OCI-LY1 (cell line): ENCODE data around the gene GNAZ.

Source experiments
- H2AFZ ChIP-seq: fragments of 200-600 bp; sonication (generic), shearing (Covaris generic); 2 replicates; pipeline ENCODE4 v1.6.0; 2014; ENCODE audit warnings: antibody characterized with exemption, mild to moderate bottlenecking, low read length
- H3F3A ChIP-seq: fragments of 200-600 bp; sonication (generic), shearing (Covaris generic); 2 replicates; pipeline ENCODE4 v1.6.0; 2014; ENCODE audit warnings: mild to moderate bottlenecking, antibody characterized with exemption, low read length, moderate library complexity; ENCODE audit not compliant: insufficient read depth
- H3K27ac ChIP-seq: fragments of 200-600 bp; sonication (generic); 2 replicates; pipeline ENCODE4 v1.5.1; 2014; ENCODE audit warnings: low read length, mixed run types, mild to moderate bottlenecking, low read depth; ENCODE audit not compliant: poor library complexity, severe bottlenecking
- H3K27me3 ChIP-seq: fragments of 200-600 bp; sonication (generic); 2 replicates; pipeline ENCODE4 v1.6.0; 2014; ENCODE audit warnings: antibody characterized with exemption, mild to moderate bottlenecking, low read length, moderate library complexity; ENCODE audit not compliant: insufficient read depth
- H3K36me3 ChIP-seq: fragments of 200-600 bp; sonication (generic); 2 replicates; pipeline ENCODE4 v1.6.1; 2014; ENCODE audit warnings: mild to moderate bottlenecking, antibody characterized with exemption, low read length, moderate library complexity, mixed read lengths; ENCODE audit not compliant: insufficient read depth
- H3K4me1 ChIP-seq: fragments of 200-600 bp; sonication (generic); 2 replicates; pipeline ENCODE4 v1.5.1; 2014; ENCODE audit warnings: mild to moderate bottlenecking, low read length, moderate library complexity; ENCODE audit not compliant: insufficient read depth, severe bottlenecking
- H3K4me2 ChIP-seq: fragments of 200-600 bp; sonication (generic), shearing (Covaris generic); 2 replicates; pipeline ENCODE4 v1.6.1; 2014; ENCODE audit warnings: low read length
- H3K4me3 ChIP-seq: fragments of 200-600 bp; sonication (generic); 2 replicates; pipeline ENCODE4 v1.5.1; 2014; ENCODE audit warnings: low read length, low read depth, mild to moderate bottlenecking, mixed read lengths; ENCODE audit not compliant: poor library complexity, severe bottlenecking
- H3K79me2 ChIP-seq: fragments of 200-600 bp; shearing (Covaris generic); 2 replicates; pipeline ENCODE4 v1.6.1; 2016; ENCODE audit warnings: mixed run types, low read length, mixed read lengths; ENCODE audit not compliant: insufficient read depth
- H3K9ac ChIP-seq: fragments of 200-600 bp; sonication (generic), shearing (Covaris generic); 2 replicates; pipeline ENCODE4 v1.6.1; 2014; ENCODE audit warnings: mild to moderate bottlenecking, low read length, mixed read lengths
- H3K9me2 ChIP-seq: fragments of 200-600 bp; sonication (generic), shearing (Covaris generic); 2 replicates; pipeline ENCODE4 v1.6.1; 2014; ENCODE audit warnings: low read depth, mild to moderate bottlenecking, low read length, mixed read lengths
- H3K9me3 ChIP-seq: fragments of 200-600 bp; shearing (Covaris generic); 2 replicates; pipeline ENCODE4 v1.6.1; 2014; ENCODE audit warnings: low read length, mixed read lengths
- H4K20me1 ChIP-seq: fragments of 200-600 bp; sonication (generic), shearing (Covaris generic); 2 replicates; pipeline ENCODE4 v1.6.0; 2016; ENCODE audit warnings: mild to moderate bottlenecking, low read length; ENCODE audit not compliant: insufficient read depth
- EZH2 ChIP-seq: fragments of 200-600 bp; sonication (generic), shearing (Covaris generic); IDR thresholded peaks from 2 replicates; pipeline ENCODE4 v1.8.0; 2017; ENCODE audit warnings: borderline replicate concordance, mixed run types, mild to moderate bottlenecking, antibody characterized with exemption, low read length, moderate library complexity, mixed read lengths
- TF ChIP-seq, protein P1 (sequence below): fragments of 200-600 bp; sonication (generic), shearing (Covaris generic); IDR thresholded peaks from 2 replicates; pipeline ENCODE4 v1.5.1; 2017; ENCODE audit warnings: mild to moderate bottlenecking, antibody characterized with exemption, low read length, moderate library complexity, mixed read lengths

The GNAZ gene

DNA sequence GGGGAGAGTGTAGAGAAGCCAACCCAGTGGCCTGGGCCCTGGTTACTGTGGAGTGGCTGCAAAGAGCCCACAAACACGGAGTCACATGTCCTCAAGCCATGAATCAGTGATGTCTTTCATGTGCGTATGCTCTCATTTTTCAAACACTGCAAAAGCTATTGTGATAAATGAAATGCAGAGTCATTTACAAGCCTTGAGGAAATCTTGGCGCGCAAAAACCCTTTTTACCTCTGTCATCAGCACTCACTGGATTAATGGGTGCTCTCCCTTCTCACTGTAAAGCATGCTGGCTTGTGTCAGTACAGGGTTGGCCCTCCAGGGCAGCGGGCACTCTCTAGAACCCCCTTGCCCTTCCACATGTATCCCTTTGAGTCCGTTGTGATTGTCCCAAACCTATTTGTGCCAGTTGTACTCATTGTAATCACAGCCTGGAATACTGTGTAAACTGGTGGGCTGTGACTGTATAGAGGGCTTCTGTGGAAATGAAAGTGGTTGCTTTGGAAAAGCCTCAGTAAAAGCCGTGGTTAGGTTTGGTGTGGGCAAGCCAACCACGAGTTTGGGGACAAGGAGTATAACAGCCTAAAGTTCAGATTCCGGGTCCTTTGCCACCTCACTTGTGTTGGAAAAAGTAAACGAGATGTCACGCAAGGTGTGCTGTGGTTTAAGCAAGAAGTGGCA is 10.4 kb downstream of the GNAZ start:
- no peaks in the 10 kb centered on the region for H3K79me2 ChIP-seq
- H2AFZ ChIP-seq: no peak overlapping the region
- no peaks in the 10 kb centered on the region for H3F3A ChIP-seq
- no peaks in the 10 kb centered on the region for H3K9me2 ChIP-seq
- no peak overlapping the region for H3K4me3 ChIP-seq
- H3K27me3 ChIP-seq: peaks cover 11% of the 10 kb centered on the region; the same call in 1 of the 2 replicates
- no peaks in the 10 kb centered on the region for H3K9me3 ChIP-seq
- no peak overlapping the region for H3K9ac ChIP-seq
- no peak overlapping the region for H3K27ac ChIP-seq
- TF ChIP-seq, protein P1, sequence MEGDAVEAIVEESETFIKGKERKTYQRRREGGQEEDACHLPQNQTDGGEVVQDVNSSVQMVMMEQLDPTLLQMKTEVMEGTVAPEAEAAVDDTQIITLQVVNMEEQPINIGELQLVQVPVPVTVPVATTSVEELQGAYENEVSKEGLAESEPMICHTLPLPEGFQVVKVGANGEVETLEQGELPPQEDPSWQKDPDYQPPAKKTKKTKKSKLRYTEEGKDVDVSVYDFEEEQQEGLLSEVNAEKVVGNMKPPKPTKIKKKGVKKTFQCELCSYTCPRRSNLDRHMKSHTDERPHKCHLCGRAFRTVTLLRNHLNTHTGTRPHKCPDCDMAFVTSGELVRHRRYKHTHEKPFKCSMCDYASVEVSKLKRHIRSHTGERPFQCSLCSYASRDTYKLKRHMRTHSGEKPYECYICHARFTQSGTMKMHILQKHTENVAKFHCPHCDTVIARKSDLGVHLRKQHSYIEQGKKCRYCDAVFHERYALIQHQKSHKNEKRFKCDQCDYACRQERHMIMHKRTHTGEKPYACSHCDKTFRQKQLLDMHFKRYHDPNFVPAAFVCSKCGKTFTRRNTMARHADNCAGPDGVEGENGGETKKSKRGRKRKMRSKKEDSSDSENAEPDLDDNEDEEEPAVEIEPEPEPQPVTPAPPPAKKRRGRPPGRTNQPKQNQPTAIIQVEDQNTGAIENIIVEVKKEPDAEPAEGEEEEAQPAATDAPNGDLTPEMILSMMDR: no peak
- TF ChIP-seq EZH2: no peak
- H3K36me3 ChIP-seq: no peaks in the 10 kb centered on the region
- peaks cover 4% of the 10 kb centered on the region for H3K4me1 ChIP-seq
- H4K20me1 ChIP-seq: no peaks in the 10 kb centered on the region
- H3K4me2 ChIP-seq: no peak overlapping the region

DNA sequence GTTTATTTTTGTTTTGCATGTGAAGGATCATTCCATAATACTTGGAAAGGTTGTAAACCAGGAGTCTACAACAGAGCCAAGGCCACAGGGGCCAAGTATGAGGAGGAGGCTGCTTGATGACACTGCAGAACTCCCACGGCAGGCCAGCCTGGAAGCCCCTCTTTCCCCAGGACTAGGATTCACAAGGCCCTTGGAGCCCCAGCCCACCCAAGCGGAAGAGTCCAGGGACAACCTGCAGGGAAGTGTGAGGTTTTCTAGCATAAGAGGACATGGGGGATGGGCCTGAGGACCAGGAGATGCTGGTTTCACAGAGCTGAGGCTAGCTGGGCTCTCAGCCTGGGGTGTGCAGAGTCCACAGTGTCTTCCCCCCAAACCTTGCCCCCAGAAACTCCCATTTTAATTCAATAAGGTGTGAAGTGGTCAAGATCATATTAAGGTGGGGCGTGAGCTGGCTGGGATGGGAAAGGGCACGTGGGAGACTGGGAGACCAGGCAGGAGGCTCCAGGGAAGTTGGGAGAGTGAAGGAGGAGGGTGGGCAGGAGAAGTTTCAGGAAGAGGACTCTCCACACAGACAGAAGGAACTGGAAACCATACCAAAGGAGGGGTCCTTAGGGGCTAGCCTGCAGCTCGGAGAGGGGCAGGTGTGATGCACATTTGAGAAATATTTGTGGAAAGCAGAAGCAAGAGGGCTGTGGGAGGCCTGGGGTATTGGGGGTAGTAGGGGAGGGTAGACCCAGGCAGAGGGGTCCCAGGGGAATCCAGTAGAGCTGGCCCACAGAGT is 12.4 kb downstream of the GNAZ start:
- no peak overlapping the region for H3K9ac ChIP-seq
- no peaks in the 10 kb centered on the region for H3K79me2 ChIP-seq
- H3K27ac ChIP-seq: no peak overlapping the region
- H3F3A ChIP-seq: no peaks in the 10 kb centered on the region
- peaks cover 4% of the 10 kb centered on the region; the same call in 1 of the 2 replicates for H3K27me3 ChIP-seq
- H3K9me2 ChIP-seq: no peaks in the 10 kb centered on the region
- TF ChIP-seq EZH2: no peak
- TF ChIP-seq, protein P1: no peak
- no peaks in the 10 kb centered on the region for H3K36me3 ChIP-seq
- H3K4me3 ChIP-seq: no peak overlapping the region
- no peaks in the 10 kb centered on the region for H3K9me3 ChIP-seq
- peaks cover 4% of the 10 kb centered on the region for H3K4me1 ChIP-seq
- no peak overlapping the region for H3K4me2 ChIP-seq
- no peaks in the 10 kb centered on the region for H4K20me1 ChIP-seq
- H2AFZ ChIP-seq: no peak overlapping the region

DNA sequence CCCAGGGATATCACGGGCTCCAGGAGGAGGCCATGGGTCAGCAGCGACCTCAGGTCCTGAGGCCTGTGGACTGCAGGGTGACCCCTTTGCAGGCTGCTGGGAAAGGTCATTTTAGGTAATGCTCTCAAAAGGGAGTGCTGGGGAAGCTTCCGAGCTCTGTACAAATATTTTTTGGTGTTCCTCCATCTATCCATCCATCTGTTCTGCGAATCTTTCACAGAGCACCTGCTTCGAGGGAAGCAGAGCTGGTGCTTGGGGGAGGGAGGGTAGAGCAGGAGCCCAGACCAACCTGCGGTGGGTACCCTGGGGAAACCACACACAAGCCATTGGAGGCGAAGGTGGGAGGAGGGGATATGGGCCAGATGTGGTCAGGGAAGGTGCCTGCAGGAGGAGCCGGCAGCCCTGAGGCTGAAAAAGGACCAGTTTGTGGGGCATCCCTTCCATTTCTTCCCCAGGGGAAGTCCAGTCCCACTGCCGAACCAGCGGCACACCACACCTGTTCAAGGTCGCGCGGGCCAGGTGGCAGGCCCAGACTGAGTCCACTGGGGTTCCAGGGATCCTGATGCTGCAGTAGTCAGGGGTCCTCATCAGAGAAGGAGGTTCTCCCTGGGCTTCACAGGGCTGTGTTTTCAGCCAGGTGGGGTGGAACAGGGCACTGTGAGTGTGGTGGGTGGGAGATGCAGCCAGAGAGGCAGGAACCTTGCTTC is 13.1 kb downstream of the GNAZ start:
- peaks cover 4% of the 10 kb centered on the region; the same call in 1 of the 2 replicates for H3K27me3 ChIP-seq
- H3K9me2 ChIP-seq: no peaks in the 10 kb centered on the region
- no peak overlapping the region for H3K9ac ChIP-seq
- no peak overlapping the region for H3K27ac ChIP-seq
- H4K20me1 ChIP-seq: no peaks in the 10 kb centered on the region
- no peaks in the 10 kb centered on the region for H3K79me2 ChIP-seq
- no peak for TF ChIP-seq EZH2
- TF ChIP-seq, protein P1: no peak
- H3F3A ChIP-seq: no peaks in the 10 kb centered on the region
- no peaks in the 10 kb centered on the region for H3K36me3 ChIP-seq
- peaks cover 4% of the 10 kb centered on the region for H3K4me1 ChIP-seq
- no peak overlapping the region for H3K4me3 ChIP-seq
- no peaks in the 10 kb centered on the region for H3K9me3 ChIP-seq
- H3K4me2 ChIP-seq: no peak overlapping the region
- H2AFZ ChIP-seq: no peak overlapping the region
